GM23338 (cell line): Measurements from ENCODE around the gene PPFIBP2. TPM values are rescaled to one million over a fixed set of nuclear protein-coding genes. Genes with fewer than 3 reads are reported as not detected.

ENCODE experiments used
- ATAC-seq: fragments of 200-7000 bp; cut with Tn5 transposase; 3 replicates; pipeline ENCODE4 v1.9.1; 2020
- DNase-seq: peaks from one replicate; pipeline ENCODE4 v3.0.0-alpha.2; 2015; ENCODE audit warnings: low spot score
- H2AFZ ChIP-seq: fragments of 200-600 bp; sonication (generic); 2 replicates; pipeline ENCODE4 v1.8.0; 2016; ENCODE audit warnings: antibody characterized with exemption, mild to moderate bottlenecking, moderate library complexity
- H3F3A ChIP-seq: fragments of 200-600 bp; sonication (generic); replicated peaks from 2 replicates; pipeline ENCODE4 v1.8.0; 2017; ENCODE audit warnings: antibody characterized with exemption, mixed run types, low read depth
- H3K27ac ChIP-seq: fragments of 200-600 bp; sonication (generic); 2 replicates; pipeline ENCODE4 v1.6.1; 2016; ENCODE audit warnings: low read depth
- H3K27me3 ChIP-seq: fragments of 200-600 bp; sonication (generic); 2 replicates; pipeline ENCODE4 v1.8.0; 2016; ENCODE audit warnings: mild to moderate bottlenecking, mixed run types, moderate library complexity; ENCODE audit not compliant: insufficient read depth
- H3K36me3 ChIP-seq: fragments of 200-600 bp; sonication (generic); 2 replicates; pipeline ENCODE4 v1.8.0; 2016; ENCODE audit warnings: mild to moderate bottlenecking; ENCODE audit not compliant: insufficient read depth
- H3K4me1 ChIP-seq: fragments of 200-600 bp; sonication (generic); 2 replicates; pipeline ENCODE4 v1.8.0; 2016; ENCODE audit warnings: mild to moderate bottlenecking, moderate library complexity; ENCODE audit not compliant: insufficient read depth
- H3K4me2 ChIP-seq: fragments of 200-600 bp; sonication (generic); 2 replicates; pipeline ENCODE4 v1.7.1; 2017; ENCODE audit warnings: mixed run types
- H3K4me3 ChIP-seq: fragments of 200-600 bp; sonication (generic); 2 replicates; pipeline ENCODE4 v1.6.1; 2016; ENCODE audit warnings: mixed run types
- H3K79me2 ChIP-seq: fragments of 200-600 bp; sonication (generic); replicated peaks from 2 replicates; pipeline ENCODE4 v1.8.0; 2017; ENCODE audit warnings: mild to moderate bottlenecking; ENCODE audit not compliant: insufficient read depth
- H3K9me2 ChIP-seq: fragments of 200-600 bp; sonication (generic); 2 replicates; pipeline ENCODE4 v1.8.0; 2017; ENCODE audit not compliant: insufficient read depth
- H4K20me1 ChIP-seq: fragments of 200-600 bp; sonication (generic); replicated peaks from 2 replicates; pipeline ENCODE4 v1.8.0; 2017; ENCODE audit warnings: mild to moderate bottlenecking; ENCODE audit not compliant: insufficient read depth
- H3K27ac Mint-ChIP-seq: 2 replicates; pipeline ENCODE4 v1.8.0; 2020; ENCODE audit warnings: inconsistent platforms, mild to moderate bottlenecking, moderate library complexity, mixed read lengths
- H3K27me3 Mint-ChIP-seq: 3 replicates; pipeline ENCODE4 v1.8.0; 2022; ENCODE audit warnings: low read depth, mild to moderate bottlenecking, moderate library complexity, mixed read lengths, inconsistent platforms; ENCODE audit not compliant: insufficient read depth, poor library complexity
- H3K36me3 Mint-ChIP-seq: 3 replicates; pipeline ENCODE4 v1.8.0; 2021; ENCODE audit warnings: low read depth, mild to moderate bottlenecking, inconsistent platforms, moderate library complexity, mixed read lengths
- H3K4me1 Mint-ChIP-seq: 3 replicates; pipeline ENCODE4 v1.8.0; 2020; ENCODE audit warnings: mild to moderate bottlenecking, inconsistent platforms, mixed read lengths
- H3K4me3 Mint-ChIP-seq: 3 replicates; pipeline ENCODE4 v1.8.0; 2021; ENCODE audit warnings: moderate library complexity, mild to moderate bottlenecking, inconsistent platforms, mixed read lengths
- H3K9me3 Mint-ChIP-seq: 3 replicates; pipeline ENCODE4 v1.8.0; 2020; ENCODE audit warnings: moderate library complexity, mild to moderate bottlenecking, inconsistent platforms, mixed read lengths
- CREB1 ChIP-seq: fragments of 250-450 bp; sonication (Bioruptor Pico); IDR thresholded peaks from 2 replicates; pipeline ENCODE4 v1.5.0; 2020; ENCODE audit warnings: low read depth, mild to moderate bottlenecking, moderate library complexity
- ETS1 ChIP-seq: IDR thresholded peaks from 2 replicates; pipeline ENCODE4 v1.6.1; 2016; ENCODE audit warnings: antibody characterized with exemption
- EZH2 ChIP-seq: fragments of 200-600 bp; sonication (generic); IDR thresholded peaks from one replicate; pipeline ENCODE4 v1.8.0; 2017; ENCODE audit warnings: antibody characterized with exemption, mild to moderate bottlenecking, low read depth; ENCODE audit not compliant: unreplicated experiment
- EZH2phosphoT487 ChIP-seq: fragments of 200-600 bp; sonication (generic); IDR thresholded peaks from one replicate; pipeline ENCODE4 v1.8.1; 2018; ENCODE audit warnings: antibody characterized with exemption; ENCODE audit not compliant: unreplicated experiment
- JUNB ChIP-seq: IDR thresholded peaks from one replicate; pipeline ENCODE4 v1.6.1; 2016; ENCODE audit warnings: antibody characterized with exemption; ENCODE audit not compliant: unreplicated experiment
- NANOG ChIP-seq: IDR thresholded peaks from 2 replicates; pipeline ENCODE4 v1.6.1; 2016; ENCODE audit warnings: antibody characterized with exemption, borderline replicate concordance
- POLR2AphosphoS5 ChIP-seq: IDR thresholded peaks from 2 replicates; pipeline ENCODE4 v1.6.1; 2016; ENCODE audit warnings: antibody characterized with exemption, low read depth
- STAT1 ChIP-seq: IDR thresholded peaks from one replicate; pipeline ENCODE4 v1.6.1; 2016; ENCODE audit warnings: antibody characterized with exemption; ENCODE audit not compliant: unreplicated experiment
- polyA plus RNA-seq: library from polyadenylated mRNA; unstranded; fragments of >200 nt; fragmentation: Nextera tagmentation; extraction: Ambion mirVana; gene quantifications from 2 replicates; pipeline ENCODE4 v1.2.1, GENCODE V29; 2016
- total RNA-seq: library from RNA; depleted of rRNA; stranded (reverse); fragments of >200 nt; shearing (Covaris generic); gene quantifications from 2 replicates; pipeline ENCODE4 v1.2.3, GENCODE V29; 2014
- TF ChIP-seq, protein P1 (sequence below), 2 experiments: fragments of 200-600 bp in 1 of 2; sonication (generic) in 1 of 2; conservative IDR thresholded peaks; 2 replicates each; pipeline versions ENCODE4 v1.5.1 to v1.6.1; 2016 to 2017; ENCODE audit warnings: antibody characterized with exemption in 2 of 2, low read depth in 2 of 2, mild to moderate bottlenecking in 2 of 2, moderate library complexity in 1 of 2
- TF ChIP-seq, protein P2 (sequence below): IDR thresholded peaks from one replicate; pipeline ENCODE4 v1.6.1; 2018; ENCODE audit warnings: antibody characterized with exemption; ENCODE audit not compliant: unreplicated experiment

The PPFIBP2 gene
- total and polyA plus RNA-seq, 2 experiments from 2014 or later: 7.1 to 14.8 TPM

GRCh38 chr11:7687386-7687785 is 173.6 kb downstream of the PPFIBP2 start:
- no peaks in the 10 kb centered on the region for H3F3A ChIP-seq
- H2AFZ ChIP-seq: peak overlapping the region; percentile 20; the same call in 1 of the 2 replicates
- 0 out of 3 replicates have a peak, but pooled peaks cover 3% of the 10 kb centered on the region for H3K9me3 Mint-ChIP-seq
- peaks cover 7% of the 10 kb centered on the region; the same call in 1 of the 2 replicates for H3K4me1 ChIP-seq
- H4K20me1 ChIP-seq: no peaks in the 10 kb centered on the region
- no peak overlapping the region for H3K4me2 ChIP-seq
- no peaks in the 10 kb centered on the region for H3K27me3 ChIP-seq
- no peak overlapping the region for H3K4me3 Mint-ChIP-seq
- TF ChIP-seq STAT1 (no peak), NANOG (no peak), CREB1 (no peak), EZH2phosphoT487 (no peak)
- H3K79me2 ChIP-seq: no peaks in the 10 kb centered on the region
- peaks cover 20% of the 10 kb centered on the region for H3K4me1 Mint-ChIP-seq
- H3K27ac ChIP-seq: no peak overlapping the region
- H3K36me3 Mint-ChIP-seq: no peaks in the 10 kb centered on the region
- DNase-seq: no peak
- H3K27me3 Mint-ChIP-seq: peaks cover 9% of the 10 kb centered on the region
- H3K9me2 ChIP-seq: no peaks in the 10 kb centered on the region
- no peak overlapping the region for H3K27ac Mint-ChIP-seq
- ATAC-seq: no peak
- H3K4me3 ChIP-seq: no peak overlapping the region
- no peaks in the 10 kb centered on the region for H3K36me3 ChIP-seq

DNA sequence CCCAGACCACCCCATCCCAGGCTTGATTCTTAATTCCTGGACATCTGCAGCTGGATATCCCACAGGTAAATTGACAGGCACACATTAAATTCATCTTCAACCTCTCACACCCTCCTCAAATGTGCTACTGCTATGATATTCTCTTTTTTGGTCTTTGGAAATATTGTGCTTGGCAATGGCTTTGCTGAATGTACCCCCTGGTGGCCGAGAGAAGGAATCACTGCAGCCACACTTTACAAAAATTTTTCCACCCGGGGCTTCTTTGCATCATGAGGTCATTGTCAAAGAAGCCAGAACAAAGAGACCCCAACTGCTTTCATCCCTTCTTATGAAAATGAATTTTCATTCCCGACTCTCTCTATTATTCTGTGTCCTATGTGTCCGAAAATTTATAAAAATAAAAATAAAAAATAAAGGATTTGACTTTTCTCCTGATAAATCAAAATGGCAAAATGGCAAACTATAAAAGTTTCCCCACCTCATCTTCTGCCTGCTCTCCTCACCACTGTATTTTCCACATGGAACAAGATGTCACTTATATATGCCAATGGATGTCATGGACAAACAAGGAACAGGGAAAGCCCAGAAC is 174.5 kb downstream of the PPFIBP2 start:
- peaks cover 24% of the 10 kb centered on the region for H3K4me1 Mint-ChIP-seq
- Histone ChIP-seq H3F3A (no peaks in the 10 kb centered on the region), H3K4me3 (no peak overlapping the region), H3K27me3 (no peaks in the 10 kb centered on the region), H3K4me1 (peaks cover 7% of the 10 kb centered on the region; the same call in 1 of the 2 replicates), H3K27ac (no peak overlapping the region), H3K79me2 (no peaks in the 10 kb centered on the region), H3K9me2 (no peaks in the 10 kb centered on the region), H4K20me1 (no peaks in the 10 kb centered on the region), H2AFZ (peak overlapping the region; percentile 20; the same call in 1 of the 2 replicates), H3K4me2 (no peak overlapping the region), H3K36me3 (no peaks in the 10 kb centered on the region)
- ATAC-seq (peak; percentile 36; the same call in 1 of the 3 replicates), DNase-seq (peak; percentile 74)
- peaks cover 9% of the 10 kb centered on the region for H3K27me3 Mint-ChIP-seq
- no peak overlapping the region for H3K4me3 Mint-ChIP-seq
- no peaks in the 10 kb centered on the region for H3K36me3 Mint-ChIP-seq
- 0 out of 3 replicates have a peak, but pooled peaks cover 3% of the 10 kb centered on the region for H3K9me3 Mint-ChIP-seq
- TF ChIP-seq NANOG (no peak), JUNB (no peak)
- TF ChIP-seq, protein P1, sequence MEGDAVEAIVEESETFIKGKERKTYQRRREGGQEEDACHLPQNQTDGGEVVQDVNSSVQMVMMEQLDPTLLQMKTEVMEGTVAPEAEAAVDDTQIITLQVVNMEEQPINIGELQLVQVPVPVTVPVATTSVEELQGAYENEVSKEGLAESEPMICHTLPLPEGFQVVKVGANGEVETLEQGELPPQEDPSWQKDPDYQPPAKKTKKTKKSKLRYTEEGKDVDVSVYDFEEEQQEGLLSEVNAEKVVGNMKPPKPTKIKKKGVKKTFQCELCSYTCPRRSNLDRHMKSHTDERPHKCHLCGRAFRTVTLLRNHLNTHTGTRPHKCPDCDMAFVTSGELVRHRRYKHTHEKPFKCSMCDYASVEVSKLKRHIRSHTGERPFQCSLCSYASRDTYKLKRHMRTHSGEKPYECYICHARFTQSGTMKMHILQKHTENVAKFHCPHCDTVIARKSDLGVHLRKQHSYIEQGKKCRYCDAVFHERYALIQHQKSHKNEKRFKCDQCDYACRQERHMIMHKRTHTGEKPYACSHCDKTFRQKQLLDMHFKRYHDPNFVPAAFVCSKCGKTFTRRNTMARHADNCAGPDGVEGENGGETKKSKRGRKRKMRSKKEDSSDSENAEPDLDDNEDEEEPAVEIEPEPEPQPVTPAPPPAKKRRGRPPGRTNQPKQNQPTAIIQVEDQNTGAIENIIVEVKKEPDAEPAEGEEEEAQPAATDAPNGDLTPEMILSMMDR (conservative IDR thresholded peaks at IDR 0.05; ENCODE audit: low read depth in 2 of 2): peak; percentile 70 to 92
- H3K27ac Mint-ChIP-seq: no peak overlapping the region

DNA sequence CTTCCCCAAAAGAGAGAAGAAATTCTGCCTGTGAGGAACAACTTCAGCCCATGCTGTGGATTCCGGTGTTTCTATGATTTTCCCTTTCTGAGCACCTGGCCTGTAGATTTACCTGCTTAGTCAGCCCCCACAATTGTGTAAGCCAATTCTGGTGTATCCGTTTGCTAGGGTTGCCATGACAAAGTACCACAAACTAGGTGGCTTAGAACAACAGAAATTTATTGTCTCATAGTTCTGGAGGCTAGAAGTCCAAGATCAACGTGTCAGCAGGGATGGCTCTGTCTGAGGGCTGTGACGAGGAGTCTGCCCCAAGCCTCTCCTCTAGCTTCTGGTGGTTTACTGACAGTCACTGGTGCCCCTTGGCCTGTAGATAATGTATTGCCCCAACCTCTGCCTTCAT is 175.4 kb downstream of the PPFIBP2 start:
- H3K4me2 ChIP-seq: no peak overlapping the region
- H3K27me3 ChIP-seq: no peaks in the 10 kb centered on the region
- no peaks in the 10 kb centered on the region for H3F3A ChIP-seq
- H3K36me3 Mint-ChIP-seq: no peaks in the 10 kb centered on the region
- H3K4me3 Mint-ChIP-seq: no peak overlapping the region
- peaks cover 9% of the 10 kb centered on the region for H3K27me3 Mint-ChIP-seq
- H3K27ac Mint-ChIP-seq: no peak overlapping the region
- no peaks in the 10 kb centered on the region for H4K20me1 ChIP-seq
- no peak overlapping the region for H2AFZ ChIP-seq
- ATAC-seq: no peak
- H3K4me1 Mint-ChIP-seq: peaks cover 24% of the 10 kb centered on the region
- H3K4me3 ChIP-seq: no peak overlapping the region
- H3K27ac ChIP-seq: no peak overlapping the region
- H3K9me2 ChIP-seq: no peaks in the 10 kb centered on the region
- H3K9me3 Mint-ChIP-seq: 0 out of 3 replicates have a peak, but pooled peaks cover 3% of the 10 kb centered on the region
- H3K36me3 ChIP-seq: no peaks in the 10 kb centered on the region
- DNase-seq: no peak
- no peaks in the 10 kb centered on the region for H3K79me2 ChIP-seq
- peaks cover 7% of the 10 kb centered on the region; the same call in 1 of the 2 replicates for H3K4me1 ChIP-seq
- TF ChIP-seq, protein P2, sequence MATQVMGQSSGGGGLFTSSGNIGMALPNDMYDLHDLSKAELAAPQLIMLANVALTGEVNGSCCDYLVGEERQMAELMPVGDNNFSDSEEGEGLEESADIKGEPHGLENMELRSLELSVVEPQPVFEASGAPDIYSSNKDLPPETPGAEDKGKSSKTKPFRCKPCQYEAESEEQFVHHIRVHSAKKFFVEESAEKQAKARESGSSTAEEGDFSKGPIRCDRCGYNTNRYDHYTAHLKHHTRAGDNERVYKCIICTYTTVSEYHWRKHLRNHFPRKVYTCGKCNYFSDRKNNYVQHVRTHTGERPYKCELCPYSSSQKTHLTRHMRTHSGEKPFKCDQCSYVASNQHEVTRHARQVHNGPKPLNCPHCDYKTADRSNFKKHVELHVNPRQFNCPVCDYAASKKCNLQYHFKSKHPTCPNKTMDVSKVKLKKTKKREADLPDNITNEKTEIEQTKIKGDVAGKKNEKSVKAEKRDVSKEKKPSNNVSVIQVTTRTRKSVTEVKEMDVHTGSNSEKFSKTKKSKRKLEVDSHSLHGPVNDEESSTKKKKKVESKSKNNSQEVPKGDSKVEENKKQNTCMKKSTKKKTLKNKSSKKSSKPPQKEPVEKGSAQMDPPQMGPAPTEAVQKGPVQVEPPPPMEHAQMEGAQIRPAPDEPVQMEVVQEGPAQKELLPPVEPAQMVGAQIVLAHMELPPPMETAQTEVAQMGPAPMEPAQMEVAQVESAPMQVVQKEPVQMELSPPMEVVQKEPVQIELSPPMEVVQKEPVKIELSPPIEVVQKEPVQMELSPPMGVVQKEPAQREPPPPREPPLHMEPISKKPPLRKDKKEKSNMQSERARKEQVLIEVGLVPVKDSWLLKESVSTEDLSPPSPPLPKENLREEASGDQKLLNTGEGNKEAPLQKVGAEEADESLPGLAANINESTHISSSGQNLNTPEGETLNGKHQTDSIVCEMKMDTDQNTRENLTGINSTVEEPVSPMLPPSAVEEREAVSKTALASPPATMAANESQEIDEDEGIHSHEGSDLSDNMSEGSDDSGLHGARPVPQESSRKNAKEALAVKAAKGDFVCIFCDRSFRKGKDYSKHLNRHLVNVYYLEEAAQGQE: no peak
- TF ChIP-seq CREB1 (no peak), EZH2phosphoT487 (no peak), EZH2 (no peak), ETS1 (no peak), NANOG (no peak), POLR2AphosphoS5 (no peak), JUNB (no peak)
- TF ChIP-seq, protein P1 (conservative IDR thresholded peaks at IDR 0.05; ENCODE audit: low read depth in 2 of 2): no peak
